Ascending aorta (tissue), 2 donors: ENCODE results near the gene GAS2L2. TPM values are rescaled to one million over a fixed set of nuclear protein-coding genes. Genes with fewer than 3 reads are reported as not detected.

Experiments used
- DNase-seq, 2 donors: peaks; one replicate each; pipeline ENCODE4 v3.0.0-alpha.2; 2019; ENCODE audit warnings: low spot score in 2 of 2
- H3K27ac ChIP-seq, 2 donors: fragments of 200-600 bp; sonication (generic); one replicate each; pipeline ENCODE4 v1.5.1; 2016 to 2017; ENCODE audit warnings: mild to moderate bottlenecking in 1 of 2
- H3K27me3 ChIP-seq: fragments of 200-600 bp; sonication (generic); one replicate; pipeline ENCODE4 v1.5.1; 2017
- H3K36me3 ChIP-seq, 2 donors: fragments of 200-600 bp; sonication (generic); one replicate each; pipeline ENCODE4 v1.5.1; 2016
- H3K4me1 ChIP-seq, 2 donors: fragments of 200-600 bp; sonication (generic); one replicate each; pipeline ENCODE4 v1.5.1; 2016 to 2017; ENCODE audit warnings: mild to moderate bottlenecking in 1 of 2
- H3K4me3 ChIP-seq, 2 donors: fragments of 200-600 bp; sonication (generic); one replicate each; pipeline ENCODE4 v1.5.1; 2016 to 2017; ENCODE audit warnings: mild to moderate bottlenecking in 1 of 2
- H3K9me3 ChIP-seq, 2 donors: fragments of 200-600 bp; sonication (generic); one replicate each; pipeline ENCODE4 v1.5.1; 2016
- intact Hi-C: fragments of 100-400 bp; cut with DNase I; formaldehyde crosslinking; loops from one replicate; pipeline ENCODE4 v1.15.1; 2023
- total RNA-seq: library from RNA; depleted of rRNA; stranded (reverse); fragments of >200 nt; gene quantifications from one replicate; pipeline ENCODE4 v1.1.0, GENCODE V29; 2016
- TF ChIP-seq, protein P1 (sequence below), 3 experiments: fragments of 200-600 bp in 2 of 3; fragments of 450-650 bp in 1 of 3; sonication (generic) in 2 of 3; IDR thresholded peaks; one replicate each; pipeline ENCODE4 v1.5.1; 2016 to 2019; ENCODE audit warnings: antibody characterized with exemption in 3 of 3, mild to moderate bottlenecking in 1 of 3, moderate library complexity in 1 of 3

Gene GAS2L2
- total RNA-seq, 1 donor from 2014 or later = not detected

DNA sequence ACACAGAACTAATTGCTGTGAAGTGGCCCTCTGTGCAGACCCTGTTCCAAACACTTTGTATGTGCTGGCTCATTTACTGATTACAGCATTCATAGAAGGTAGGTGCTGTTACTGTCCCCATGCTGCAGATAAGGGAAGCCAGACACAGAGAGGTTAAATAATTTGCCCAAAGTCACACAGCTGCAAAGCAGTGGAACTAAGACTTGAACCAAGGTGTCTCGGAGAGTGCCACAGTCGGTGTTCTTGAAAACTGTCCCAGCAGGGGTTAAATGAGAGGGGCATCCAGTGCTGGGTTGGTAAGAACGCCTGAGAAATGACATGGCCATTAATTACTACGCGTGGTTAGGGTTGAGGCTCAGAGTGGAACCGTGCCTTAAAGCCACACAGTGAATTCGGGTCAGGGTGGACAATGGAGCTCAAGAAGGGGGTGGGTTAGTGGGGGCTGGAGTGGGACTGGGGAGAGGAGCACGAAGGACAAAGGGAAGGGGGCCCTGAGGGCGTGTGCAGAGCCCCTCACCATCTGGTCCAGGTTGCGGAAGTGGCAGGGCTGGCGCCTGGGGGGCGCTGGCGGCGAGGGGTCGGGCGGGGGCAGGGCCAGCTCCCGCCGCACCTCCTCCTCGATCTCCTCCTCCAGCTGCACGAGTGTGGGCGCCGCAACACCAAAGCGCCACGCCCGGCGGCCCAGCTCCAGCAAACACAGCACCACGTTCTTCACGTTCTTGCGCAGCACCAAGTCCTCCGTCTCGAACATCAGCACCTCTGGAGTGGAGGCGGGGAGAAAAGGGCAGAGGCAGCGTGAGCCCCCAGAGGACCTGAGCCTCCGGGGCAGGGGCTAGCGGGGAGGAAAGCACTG is 3.3 kb downstream of the GAS2L2 start:
- H3K36me3 ChIP-seq = no peaks in the 10 kb centered on the region
- H3K27me3 ChIP-seq = no peaks in the 10 kb centered on the region
- H3K9me3 ChIP-seq = no peaks in the 10 kb centered on the region
- H3K4me1 ChIP-seq = peaks cover 0 to 5% of the 10 kb centered on the region in 2 donors
- H3K4me3 ChIP-seq = no peak overlapping the region
- no peak overlapping the region for H3K27ac ChIP-seq
- intact Hi-C loops = loop anchor here (5.0 kb wide), 1 partner anchor 87 kb away; no protein-coding TSS in a partner anchor
- TF ChIP-seq, protein P1, sequence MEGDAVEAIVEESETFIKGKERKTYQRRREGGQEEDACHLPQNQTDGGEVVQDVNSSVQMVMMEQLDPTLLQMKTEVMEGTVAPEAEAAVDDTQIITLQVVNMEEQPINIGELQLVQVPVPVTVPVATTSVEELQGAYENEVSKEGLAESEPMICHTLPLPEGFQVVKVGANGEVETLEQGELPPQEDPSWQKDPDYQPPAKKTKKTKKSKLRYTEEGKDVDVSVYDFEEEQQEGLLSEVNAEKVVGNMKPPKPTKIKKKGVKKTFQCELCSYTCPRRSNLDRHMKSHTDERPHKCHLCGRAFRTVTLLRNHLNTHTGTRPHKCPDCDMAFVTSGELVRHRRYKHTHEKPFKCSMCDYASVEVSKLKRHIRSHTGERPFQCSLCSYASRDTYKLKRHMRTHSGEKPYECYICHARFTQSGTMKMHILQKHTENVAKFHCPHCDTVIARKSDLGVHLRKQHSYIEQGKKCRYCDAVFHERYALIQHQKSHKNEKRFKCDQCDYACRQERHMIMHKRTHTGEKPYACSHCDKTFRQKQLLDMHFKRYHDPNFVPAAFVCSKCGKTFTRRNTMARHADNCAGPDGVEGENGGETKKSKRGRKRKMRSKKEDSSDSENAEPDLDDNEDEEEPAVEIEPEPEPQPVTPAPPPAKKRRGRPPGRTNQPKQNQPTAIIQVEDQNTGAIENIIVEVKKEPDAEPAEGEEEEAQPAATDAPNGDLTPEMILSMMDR (IDR thresholded peaks at IDR 0.05) = no peak
- no peak for DNase-seq

DNA sequence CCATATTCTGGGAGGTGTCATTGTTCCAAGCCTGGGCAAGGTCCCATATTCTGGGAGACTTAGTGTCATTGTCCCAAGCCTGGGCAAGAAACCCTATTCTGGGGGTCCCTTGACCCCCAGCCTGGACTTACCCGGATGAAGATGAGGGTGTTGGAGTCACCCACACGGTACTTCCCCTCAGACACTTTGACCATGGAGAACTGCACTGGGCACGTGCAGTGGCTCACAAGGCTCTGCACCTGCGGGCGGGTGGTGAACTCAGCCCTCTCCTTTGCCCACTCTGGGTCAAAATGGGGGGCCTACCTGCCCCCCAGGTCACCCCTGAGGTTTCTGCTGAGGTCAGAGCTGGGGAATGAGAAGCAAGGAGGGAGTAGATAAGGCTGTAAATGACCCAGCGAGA is 4.1 kb downstream of the GAS2L2 start:
- no peaks in the 10 kb centered on the region for H3K36me3 ChIP-seq
- peaks cover 3% of the 10 kb centered on the region for H3K27me3 ChIP-seq
- no peaks in the 10 kb centered on the region for H3K9me3 ChIP-seq
- intact Hi-C loops = loop anchor here (5.0 kb wide), 1 partner anchor 87 kb away; no protein-coding TSS in a partner anchor
- DNase-seq = no peak
- TF ChIP-seq, protein P1 (IDR thresholded peaks at IDR 0.05) = no peak
- peaks cover 0 to 5% of the 10 kb centered on the region in 2 donors for H3K4me1 ChIP-seq
- H3K27ac ChIP-seq = no peak overlapping the region
- no peak overlapping the region for H3K4me3 ChIP-seq

DNA sequence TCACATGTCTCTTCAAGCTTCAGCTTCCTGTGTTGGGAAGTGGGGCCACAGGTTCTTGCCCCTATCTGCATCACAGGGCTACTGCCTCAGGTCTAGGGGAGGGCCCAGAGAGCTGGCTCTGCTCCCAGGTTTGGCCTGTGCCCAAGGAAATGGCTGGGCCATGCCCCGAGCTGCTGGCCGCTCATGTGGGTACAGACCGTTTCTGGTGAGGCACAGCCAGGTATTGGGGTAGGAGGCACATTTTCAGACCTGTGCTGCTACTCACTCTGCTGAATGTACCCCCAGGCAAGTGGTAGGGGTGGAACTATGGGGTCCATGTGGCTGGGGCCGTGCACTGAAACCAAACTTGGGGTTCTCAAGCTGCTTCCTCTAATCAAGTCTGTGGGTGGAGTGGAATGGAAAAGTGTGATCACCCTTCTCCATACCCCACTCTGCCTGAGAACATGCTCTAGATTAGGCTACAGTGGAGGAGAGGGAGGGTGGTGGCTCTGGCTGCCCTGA is 4.6 kb downstream of the GAS2L2 start:
- Histone ChIP-seq H3K27me3 (peaks cover 5% of the 10 kb centered on the region), H3K4me1 (peaks cover 0 to 5% of the 10 kb centered on the region in 2 donors)
- intact Hi-C loops = loop anchor here (5.0 kb wide), 1 partner anchor 86 kb away; no protein-coding TSS in a partner anchor

DNA sequence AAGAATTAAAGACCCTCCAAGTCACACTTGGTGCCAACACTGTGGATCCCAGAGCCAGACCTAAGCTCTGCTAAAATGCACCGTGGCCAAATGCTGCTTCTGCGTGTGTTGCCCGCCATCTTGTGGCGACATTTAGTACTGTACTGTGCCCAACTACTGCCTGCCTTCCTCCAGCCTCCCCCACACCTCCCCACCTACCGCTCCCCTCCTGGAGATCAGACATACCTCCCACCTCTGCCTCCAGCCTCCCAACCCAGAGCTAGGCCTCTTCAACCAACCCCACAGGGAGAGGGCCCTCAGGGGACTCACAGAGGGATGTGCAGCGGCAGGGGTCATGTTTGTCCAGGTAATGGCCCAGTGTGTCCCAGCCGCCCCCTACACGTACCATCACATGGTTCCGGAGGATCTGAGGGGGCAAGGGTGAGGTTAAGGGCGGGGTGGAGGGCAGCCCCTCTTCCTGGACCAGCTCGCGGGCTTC is 5.5 kb downstream of the GAS2L2 start:
- Histone ChIP-seq H3K4me3 (no peak overlapping the region), H3K27me3 (peaks cover 5% of the 10 kb centered on the region), H3K27ac (no peak overlapping the region), H3K4me1 (peaks cover 0 to 5% of the 10 kb centered on the region in 2 donors), H3K9me3 (no peaks in the 10 kb centered on the region), H3K36me3 (no peaks in the 10 kb centered on the region)
- TF ChIP-seq, protein P1 (IDR thresholded peaks at IDR 0.05) = peak; percentile 90 to 92 (median 91)
- DNase-seq = peak in 1 of 2 donors; percentile 82
- intact Hi-C loops = loop anchor here (2.0 to 5.0 kb wide), 2 partner anchors 85 to 135 kb away; no protein-coding TSS in a partner anchor

More for the DNA sequence above, 4.6 kb downstream of the GAS2L2 start:
- Histone ChIP-seq H3K27ac (no peak overlapping the region), H3K4me3 (no peak overlapping the region), H3K9me3 (no peaks in the 10 kb centered on the region), H3K36me3 (no peaks in the 10 kb centered on the region)
- no peak for DNase-seq
- TF ChIP-seq, protein P1 (IDR thresholded peaks at IDR 0.05) = no peak

DNA sequence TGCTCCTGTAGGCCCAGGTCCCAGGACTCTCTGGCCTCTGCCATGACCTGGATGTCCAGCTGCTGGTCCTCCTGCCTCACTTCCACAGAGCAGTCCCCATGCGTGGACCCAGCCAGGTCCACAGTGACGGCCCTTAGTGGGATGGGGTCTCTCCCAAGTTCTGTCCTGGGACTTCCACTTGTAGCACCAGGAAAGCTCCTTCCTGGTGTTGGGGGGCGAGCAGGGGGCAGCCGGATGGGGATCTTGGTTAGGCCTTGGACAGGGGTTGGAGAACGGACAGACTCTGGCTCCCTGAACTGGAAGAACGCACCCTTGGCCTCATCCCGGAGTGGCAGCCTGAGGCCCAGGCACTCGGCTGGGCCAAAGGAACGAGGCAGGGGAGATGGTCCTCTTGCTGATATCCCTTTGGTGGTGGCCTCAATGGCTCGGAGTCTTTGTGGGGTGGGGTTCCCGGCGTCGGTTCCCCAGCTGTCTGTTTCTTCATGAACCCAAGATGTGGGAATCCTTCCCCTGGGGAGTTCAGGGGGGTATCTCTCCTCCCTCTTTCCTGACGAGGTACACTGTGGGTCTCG is 7.2 kb downstream of the GAS2L2 start:
- H3K27me3 ChIP-seq = peaks cover 16% of the 10 kb centered on the region
- TF ChIP-seq, protein P1 (IDR thresholded peaks at IDR 0.05) = no peak
- intact Hi-C loops = loop anchor here (2.0 to 5.0 kb wide), 2 partner anchors 84 to 133 kb away; no protein-coding TSS in a partner anchor

More for the DNA sequence above, 7.2 kb downstream of the GAS2L2 start:
- Histone ChIP-seq H3K36me3 (no peaks in the 10 kb centered on the region), H3K4me1 (peaks cover 2 to 9% of the 10 kb centered on the region in 2 donors), H3K9me3 (no peaks in the 10 kb centered on the region), H3K4me3 (no peak overlapping the region), H3K27ac (no peak overlapping the region)
- no peak for DNase-seq
